Suprapubic skin (tissue), 4 donors: ENCODE data around the gene SPTB.

ENCODE experiments used
- EP300 ChIP-seq: sonication (generic); formaldehyde crosslinking; IDR thresholded peaks from one replicate; pipeline ENCODE4 v1.6.1; 2017; ENCODE audit warnings: antibody characterized with exemption
- POLR2A ChIP-seq, 2 donors: fragments of 450-650 bp; IDR thresholded peaks; one replicate each; pipeline ENCODE4 v1.6.1; 2017; ENCODE audit warnings: antibody characterized with exemption in 2 of 2, mild to moderate bottlenecking in 2 of 2, moderate library complexity in 2 of 2
- POLR2AphosphoS5 ChIP-seq, 3 donors: sonication (generic); formaldehyde crosslinking; IDR thresholded peaks; one replicate each; pipeline ENCODE4 v1.6.1; 2017; ENCODE audit warnings: antibody characterized with exemption in 3 of 3
- TF ChIP-seq, protein P1 (sequence below), 2 donors: fragments of 200-600 bp in 1 of 2; fragments of 450-650 bp in 1 of 2; sonication (generic) in 1 of 2; IDR thresholded peaks; one replicate each; pipeline ENCODE4 v1.5.1; 2016 to 2019; ENCODE audit warnings: antibody characterized with exemption in 2 of 2, mild to moderate bottlenecking in 1 of 2, moderate library complexity in 1 of 2

DNA sequence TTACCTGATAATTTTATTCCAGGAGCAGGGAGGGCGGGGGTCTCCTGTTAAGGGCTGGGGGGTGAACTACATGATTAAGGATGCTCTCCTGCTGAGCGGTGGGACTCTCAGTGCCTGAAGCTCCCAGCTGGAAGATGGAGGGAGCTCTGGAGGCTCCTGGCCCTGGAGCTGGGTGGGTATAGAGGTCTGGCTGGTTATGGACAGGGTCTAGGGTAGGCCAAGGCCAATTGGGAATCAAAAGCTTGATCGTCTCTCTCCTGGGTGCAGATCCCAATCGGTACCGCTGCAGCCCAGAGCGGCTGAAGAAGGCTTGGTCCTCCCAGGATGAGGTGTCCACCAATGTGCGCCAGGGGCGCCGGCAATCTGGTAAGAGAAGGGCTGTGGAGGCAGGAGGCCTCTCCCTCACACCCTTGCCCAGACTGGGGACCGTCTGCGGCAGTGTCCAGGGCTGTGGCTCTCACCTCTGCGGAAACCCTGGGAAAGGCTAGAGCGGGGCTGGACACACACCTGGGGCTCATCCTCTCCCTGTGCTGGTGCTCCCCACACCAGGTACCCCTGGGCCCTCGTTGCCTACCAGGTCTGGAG lies 147.1 kb downstream of the SPTB start:
- TF ChIP-seq, protein P1, sequence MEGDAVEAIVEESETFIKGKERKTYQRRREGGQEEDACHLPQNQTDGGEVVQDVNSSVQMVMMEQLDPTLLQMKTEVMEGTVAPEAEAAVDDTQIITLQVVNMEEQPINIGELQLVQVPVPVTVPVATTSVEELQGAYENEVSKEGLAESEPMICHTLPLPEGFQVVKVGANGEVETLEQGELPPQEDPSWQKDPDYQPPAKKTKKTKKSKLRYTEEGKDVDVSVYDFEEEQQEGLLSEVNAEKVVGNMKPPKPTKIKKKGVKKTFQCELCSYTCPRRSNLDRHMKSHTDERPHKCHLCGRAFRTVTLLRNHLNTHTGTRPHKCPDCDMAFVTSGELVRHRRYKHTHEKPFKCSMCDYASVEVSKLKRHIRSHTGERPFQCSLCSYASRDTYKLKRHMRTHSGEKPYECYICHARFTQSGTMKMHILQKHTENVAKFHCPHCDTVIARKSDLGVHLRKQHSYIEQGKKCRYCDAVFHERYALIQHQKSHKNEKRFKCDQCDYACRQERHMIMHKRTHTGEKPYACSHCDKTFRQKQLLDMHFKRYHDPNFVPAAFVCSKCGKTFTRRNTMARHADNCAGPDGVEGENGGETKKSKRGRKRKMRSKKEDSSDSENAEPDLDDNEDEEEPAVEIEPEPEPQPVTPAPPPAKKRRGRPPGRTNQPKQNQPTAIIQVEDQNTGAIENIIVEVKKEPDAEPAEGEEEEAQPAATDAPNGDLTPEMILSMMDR (IDR thresholded peaks at IDR 0.05) = no peak
- TF ChIP-seq POLR2A (IDR thresholded peaks at IDR 0.05) (no peak), EP300 (no peak), POLR2AphosphoS5 (IDR thresholded peaks at IDR 0.05) (no peak)
